GM21515 (cell line): Measurements from ENCODE around the gene RFX8.

Experiments
- ATAC-seq: cut with Tn5 transposase; IDR thresholded peaks from one replicate; pipeline ENCODE4 v1.9.1; 2021; ENCODE audit not compliant: unreplicated experiment

RFX8 gene

DNA sequence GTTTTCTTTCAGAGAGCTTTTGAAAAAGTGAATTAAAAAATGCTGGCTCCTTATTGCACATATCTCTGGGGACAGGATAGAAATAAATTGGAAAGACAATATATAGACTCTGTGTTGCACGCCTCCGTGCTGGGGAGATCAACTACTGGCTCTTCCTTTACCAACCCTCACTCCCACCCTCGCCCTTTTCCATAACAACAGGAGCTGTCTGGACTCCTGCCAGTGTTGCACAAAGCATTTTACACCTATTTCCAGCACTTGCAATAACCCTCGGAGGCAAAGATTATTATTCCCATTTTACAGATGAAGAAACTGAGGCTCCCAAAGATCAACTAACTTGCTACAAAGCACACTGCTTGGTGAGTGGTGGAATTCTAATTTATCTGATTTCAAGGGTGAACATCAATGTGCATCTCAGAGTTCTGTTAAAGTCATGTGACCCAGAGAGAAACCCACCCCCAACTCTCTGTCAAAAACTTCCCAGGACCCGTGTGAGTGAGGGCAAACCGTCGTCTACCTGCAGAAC, 91.8 kb downstream of the RFX8 start:
- no peak for ATAC-seq

DNA sequence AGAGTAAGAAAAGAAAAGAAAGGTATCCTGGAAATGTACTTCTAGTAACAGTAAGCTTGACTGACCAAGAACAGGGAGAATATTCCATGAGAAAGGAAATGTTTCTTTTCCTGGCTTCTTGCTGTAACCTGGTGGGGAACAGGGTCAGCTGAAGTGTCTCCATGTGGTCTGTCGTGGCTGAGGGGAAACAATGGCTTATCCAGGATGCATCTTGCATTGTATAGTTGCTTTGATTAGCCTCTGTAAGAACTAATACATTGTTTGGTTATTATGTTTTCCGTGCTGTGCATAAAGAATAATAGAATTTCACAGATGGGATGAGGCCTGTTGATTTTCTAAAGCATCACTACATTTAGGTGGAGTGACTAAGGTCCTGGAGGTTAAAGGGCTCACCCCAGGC, 92.5 kb downstream of the RFX8 start:
- ATAC-seq = no peak

DNA sequence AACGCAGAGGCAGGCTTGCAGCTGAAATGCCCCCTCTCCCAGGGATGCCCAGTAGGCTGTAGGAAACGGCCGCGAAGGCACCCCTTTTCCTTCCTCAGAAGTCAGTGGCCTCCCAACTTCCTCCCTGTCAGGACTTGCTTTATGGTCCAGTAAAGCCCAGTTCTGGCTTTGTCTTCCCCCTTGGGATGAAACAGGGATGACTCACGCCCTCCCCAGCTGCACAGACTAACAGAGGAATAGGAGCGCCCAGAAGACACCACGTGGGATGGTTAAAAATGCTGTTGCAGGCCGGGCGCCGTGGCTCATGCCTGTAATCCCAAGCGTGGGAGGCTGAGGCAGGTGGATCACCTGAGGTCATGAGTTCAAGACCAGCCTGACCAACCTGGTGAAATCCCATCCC, 94.5 kb downstream of the RFX8 start:
- ATAC-seq = no peak

DNA sequence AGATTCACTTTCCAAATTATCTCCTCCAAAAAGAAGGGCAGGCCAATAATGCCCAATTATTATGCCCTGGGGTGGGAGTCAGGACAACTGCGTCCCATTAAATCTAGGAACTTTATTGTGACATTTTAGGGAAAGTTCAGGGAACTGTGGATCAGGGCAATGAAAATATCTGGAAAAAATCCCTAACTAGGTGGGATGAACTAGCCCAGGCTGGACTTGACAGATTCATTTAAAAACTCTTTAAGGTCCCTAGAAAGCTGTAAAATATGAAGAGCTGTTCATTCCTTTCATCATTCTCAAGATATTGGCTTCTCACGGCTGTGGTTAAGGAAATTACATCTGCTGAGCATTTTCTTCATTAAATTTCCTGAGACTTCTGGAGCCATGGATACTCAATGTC, 95.8 kb downstream of the RFX8 start:
- ATAC-seq = no peak

DNA sequence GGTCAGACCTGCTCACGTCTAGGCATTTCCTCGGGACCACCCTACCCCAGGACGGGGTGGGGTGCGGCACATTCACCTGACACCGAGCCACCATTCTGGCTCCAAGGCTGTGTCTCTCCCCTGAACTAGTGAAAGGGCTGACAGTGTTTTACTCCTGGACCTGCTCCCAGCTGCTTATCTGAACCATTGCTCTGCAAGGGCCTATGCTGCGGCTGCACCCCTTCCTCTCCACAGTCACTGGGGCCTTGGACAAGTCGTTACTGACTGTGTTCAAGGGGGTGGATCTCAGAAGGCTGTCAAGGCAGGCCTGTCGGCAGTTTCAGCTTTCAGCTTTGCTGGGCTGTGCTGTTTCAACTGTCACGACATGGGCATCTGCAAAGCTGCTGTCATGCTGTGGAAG, 99.3 kb downstream of the RFX8 start:
- no peak for ATAC-seq

DNA sequence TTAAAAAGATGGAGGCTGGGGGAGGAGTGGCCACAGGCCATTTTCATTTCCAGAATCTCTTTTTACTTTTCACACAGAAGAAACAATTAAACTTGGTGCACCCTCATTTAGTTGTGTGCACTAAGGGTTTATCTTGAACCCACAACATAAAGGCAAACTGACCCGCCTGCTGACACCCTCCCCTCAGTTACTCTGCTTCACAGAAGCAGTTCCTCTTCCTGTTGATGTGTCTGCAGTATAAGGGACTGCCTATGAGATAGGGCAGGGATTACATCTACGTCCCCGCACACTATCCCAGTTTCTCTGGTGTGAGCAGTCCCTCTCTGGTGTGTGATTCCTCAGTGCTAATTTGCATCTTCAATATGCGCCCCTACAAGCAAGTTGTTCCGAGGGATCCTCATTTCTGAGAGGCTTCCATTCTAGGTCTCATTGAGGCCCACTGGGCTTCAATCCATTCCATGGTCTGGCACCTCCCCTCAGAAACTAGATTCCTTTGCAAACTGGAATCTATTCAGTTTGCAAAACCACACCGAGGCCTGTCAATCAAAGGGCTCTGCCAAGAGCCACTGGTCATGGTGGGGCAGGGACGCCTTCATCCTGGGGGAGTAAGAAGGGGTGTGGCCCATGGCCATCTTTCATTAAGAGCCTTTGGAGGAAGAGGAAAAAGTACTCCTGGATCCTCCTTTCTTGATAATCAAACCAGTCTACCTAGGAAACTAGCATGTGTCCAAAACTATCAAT, 99.9 kb downstream of the RFX8 start:
- no peak for ATAC-seq

DNA sequence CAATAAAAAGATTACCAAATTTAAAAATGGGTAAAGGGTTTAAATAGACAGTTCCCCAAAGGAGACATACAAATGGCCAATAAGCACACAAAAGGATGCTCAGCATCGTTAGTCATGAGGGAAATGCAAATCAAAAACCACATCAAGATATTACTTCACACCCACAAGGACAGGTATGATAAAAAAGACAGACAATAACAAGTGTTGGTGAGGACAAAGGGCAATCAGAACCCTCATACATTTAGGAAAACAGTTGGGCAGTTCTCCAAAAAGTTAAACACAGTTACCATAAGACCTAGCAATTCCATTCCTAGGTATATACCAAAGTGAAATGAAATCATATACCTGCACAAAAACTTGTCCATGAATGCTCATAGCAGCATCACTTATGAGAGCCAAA, 102.1 kb downstream of the RFX8 start:
- no peak for ATAC-seq

DNA sequence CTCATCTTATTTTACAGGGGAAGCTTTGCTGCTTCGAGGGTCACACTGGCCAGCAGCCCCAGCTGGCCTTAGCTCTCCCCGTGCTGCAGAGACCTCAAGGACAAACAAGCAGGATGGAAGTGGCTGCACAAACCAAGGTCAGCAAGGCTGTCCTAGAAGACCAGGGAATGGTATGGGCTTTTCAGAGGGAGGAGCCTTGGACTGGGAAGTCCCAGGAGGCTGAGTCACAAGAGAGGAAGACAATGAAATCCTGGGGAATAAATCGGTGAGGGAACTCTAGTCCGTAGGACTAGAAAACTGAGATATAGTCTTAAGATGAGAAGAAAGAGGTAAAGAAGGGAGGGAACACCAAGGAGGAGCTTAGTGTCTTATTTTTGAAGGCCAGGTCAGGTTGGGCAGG, 103.3 kb downstream of the RFX8 start:
- no peak for ATAC-seq

DNA sequence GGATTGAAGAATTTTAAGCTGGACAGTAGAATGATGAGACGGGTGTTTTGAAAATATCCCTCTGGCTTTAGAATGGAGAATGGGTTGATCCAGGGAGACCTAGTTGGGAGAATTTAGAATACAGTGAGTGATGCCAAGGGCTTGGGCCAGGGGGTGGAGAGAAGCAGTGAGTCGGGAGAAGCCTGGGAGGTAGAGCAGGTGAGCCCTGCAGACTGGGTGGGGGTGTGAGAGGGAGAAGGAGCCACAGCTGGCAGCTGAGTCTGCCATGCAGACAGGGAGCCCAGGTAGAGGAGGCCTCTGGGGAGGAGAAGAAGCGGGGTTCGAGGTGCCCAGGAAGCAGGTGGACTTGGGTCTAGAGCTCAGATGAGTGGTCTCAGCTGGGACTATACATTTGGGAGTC, 105.8 kb downstream of the RFX8 start:
- no peak for ATAC-seq

DNA sequence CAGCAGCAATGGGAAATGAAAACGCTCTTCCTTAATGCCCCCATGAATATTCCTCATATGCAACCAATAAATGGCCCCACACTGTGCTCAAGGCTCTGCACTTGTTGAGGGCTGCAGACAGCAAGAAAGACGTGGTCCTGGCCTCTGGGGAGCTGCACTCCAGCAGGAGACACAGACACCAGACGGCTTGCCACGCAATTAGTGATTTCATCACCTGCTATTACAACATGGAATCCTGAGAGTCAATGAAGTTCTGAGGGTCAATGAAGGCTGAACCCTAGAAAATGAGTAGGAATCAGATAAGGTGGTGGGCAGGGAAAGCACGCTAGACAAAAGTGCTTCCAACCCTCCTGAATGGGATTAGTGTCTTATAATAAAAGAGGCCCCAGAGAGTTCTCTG, 106.5 kb downstream of the RFX8 start:
- no peak for ATAC-seq

DNA sequence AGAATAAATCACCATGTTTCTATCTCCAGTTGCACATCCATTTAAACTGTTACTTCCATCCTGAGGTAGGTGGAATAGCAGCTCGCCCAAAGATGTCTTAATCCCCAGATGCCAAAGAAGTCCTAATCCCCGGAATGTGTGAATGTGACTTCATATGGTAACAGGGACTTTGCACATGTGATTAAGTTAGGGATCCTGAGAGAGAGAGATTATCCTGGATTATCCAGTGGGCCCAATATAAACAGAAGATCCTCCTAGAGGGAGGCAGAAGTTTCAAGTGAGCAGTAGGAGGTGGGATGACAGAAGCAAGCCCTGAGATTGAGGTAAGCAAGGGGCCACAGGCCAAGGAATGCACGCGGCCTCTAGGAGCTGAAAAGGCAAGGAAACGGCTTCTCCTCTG, 107.4 kb downstream of the RFX8 start:
- ATAC-seq = no peak

DNA sequence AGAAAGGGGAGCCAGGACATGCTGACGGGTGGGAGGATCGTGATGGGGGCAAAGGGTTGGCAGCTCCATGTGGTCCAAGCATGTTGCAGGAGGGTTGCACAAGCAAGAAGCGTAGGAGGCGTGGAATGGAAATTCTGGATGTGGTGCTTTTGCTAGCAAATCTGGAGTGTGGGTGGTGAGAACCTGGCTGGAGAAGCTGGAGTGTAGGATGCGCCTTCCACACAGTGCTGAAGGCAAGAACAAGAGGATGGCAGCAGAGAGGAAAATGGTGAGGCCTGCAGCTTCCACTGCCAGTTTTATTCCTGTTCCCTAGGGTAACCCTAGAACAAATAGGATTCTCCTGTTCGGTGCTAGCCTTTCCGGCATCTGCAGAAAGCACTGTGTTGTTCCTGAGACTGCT, 110.0 kb downstream of the RFX8 start:
- no peak for ATAC-seq

DNA sequence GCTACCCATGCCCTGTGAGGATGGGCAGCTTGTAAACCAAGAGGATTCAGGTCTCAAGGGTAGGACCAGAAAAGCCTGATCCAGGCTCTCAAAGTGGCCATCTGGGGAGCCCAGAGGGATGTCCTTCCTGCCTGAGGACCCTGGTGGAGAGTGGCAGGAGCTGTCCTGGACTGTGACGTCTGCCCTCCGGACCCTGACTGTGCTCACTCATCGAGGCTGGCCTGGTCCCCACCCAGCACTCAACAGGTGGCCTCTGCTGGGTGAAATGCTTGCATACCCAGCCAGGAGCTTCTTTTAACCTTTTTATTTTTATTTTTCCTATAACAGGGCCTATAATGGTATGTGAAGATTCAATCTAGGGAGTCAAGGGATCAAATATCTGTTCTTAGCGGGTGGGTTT, 112.1 kb downstream of the RFX8 start:
- no peak for ATAC-seq

DNA sequence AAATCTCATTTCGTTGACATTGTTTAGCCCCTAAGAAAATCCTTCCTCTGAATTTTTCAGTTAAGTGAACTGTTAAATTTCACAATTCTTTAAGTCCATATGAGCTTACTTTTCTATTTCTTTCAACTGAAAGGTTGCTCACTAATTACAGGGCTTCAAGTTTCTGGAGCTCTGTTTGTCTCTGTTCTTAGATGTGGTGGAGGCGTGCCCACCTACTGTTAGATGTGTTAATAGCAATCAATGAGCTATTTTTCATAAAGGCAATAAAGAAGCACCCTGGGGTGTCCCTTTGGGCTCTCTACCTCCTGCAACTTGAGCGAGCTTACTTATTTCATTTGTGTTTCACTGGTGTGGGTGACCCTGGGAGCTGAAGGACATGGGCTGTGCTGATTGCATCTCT, 112.6 kb downstream of the RFX8 start:
- ATAC-seq = no peak

DNA sequence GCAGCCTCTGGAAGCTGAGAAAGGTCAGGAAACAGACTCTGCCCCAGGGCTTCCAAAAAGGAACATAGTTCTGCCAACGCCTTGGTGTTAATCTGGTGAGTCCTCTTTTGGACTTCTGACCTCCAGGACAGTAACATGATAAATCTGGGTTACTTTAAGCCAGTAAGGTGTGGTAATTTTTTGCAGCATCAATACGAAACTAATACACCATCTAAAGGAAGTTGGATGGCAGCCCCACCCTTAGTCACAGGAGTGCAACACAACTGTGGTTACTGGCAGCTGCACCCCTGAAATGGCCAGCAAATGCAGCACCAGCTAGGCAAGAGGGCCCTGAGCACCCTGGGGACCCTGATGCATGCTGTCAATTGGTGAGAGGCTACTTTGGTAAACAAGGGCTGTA, 113.4 kb downstream of the RFX8 start:
- ATAC-seq = no peak

DNA sequence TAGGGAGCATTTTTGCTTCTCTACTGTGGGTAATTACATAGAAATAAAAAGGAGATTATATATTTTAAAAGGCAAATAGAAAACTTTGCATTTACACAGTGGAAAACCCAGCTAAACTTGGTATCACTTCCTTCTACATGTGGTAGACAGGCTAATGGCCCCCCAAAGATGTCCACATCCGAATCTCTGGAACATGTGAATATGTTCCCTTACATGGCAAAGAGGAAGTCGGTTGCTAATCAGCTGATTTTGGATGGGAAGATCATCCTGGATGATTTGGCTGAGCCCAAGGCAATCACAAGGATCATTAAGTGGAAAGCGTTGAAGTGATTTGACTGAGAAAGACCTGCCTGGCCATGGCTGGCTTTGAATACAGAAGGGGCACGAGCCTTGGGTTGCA, 113.8 kb downstream of the RFX8 start:
- no peak for ATAC-seq

DNA sequence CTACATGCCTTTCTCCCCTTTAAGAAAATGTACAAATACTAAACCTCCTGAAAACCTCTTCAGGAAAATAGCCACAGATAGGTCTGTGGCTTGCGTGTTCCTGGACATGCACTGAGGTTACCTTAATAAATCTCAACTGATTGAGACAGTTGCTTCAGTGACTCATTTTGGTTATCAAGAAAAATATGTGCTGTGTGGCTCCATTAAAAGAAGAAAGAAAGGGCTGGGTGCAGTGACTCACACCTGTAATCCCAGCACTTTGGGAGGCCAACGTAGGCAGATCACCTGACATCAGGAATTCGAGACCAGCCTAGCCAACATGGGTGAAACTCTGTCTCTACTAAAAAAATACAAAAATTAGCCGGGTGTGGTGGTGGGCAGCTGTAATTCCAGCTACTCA, 114.7 kb downstream of the RFX8 start:
- ATAC-seq = no peak

DNA sequence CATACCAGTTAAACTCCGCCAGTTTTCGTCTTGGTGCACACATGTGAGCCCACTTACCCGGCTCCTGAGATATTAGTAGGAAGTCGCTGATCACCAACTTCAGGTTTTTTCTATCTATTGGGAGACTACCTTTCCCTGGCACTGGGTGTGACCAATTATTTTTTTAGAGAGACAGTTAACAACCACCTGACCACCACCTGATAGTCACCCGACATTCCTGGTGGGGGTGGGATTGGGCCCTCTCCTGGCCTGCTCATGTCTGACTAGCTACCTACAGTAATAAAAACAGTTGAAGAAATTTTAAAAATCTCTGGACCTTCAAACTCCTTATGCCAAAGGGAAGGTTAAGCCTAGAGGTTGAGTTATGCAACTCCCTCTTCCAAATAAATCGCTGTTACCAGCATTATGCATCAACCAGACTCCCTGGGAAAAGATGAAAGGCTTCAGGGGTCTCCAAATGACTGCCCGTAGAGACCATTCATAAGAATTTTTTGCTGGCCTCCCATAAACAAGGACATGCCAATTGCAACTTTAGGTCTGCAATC, 115.4 kb downstream of the RFX8 start:
- no peak for ATAC-seq

DNA sequence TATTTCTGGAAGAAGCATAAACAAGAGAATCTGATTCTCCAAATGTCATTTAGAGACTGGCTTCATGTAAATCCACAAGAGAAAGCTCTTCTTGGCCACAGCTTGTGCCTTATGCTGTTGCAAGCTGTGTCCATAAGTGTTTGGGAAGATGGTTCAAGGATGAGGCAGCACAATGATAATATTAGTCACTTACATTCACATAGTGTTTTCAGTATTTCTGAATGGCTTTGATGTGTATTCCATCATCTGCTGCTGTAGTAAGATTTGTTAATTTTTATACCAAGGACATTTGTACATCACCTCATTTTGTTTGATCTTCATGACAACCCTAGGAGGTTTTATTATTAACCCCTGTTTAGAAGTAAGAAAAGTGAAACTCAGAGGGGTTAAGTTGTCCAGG, 117.5 kb downstream of the RFX8 start:
- no peak for ATAC-seq

DNA sequence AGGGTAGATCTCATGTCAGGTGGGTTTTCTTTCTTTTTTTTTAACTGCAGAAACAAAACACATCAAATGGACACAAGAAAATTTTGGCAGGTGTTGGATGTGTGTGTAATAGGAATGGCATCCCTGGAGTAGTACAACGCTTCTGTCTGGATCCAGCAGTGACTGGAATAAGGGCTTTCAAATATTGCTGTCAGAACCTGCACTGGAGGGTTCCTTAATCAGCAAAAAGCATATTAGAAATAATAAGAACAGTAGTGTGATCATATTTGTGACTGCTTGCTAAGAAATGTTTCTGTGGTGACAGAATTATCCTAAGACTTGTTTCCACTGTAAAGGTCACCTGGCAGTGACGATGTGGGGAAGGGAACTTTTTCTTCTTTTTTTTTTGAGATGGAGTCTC, 118.4 kb downstream of the RFX8 start:
- no peak for ATAC-seq

DNA sequence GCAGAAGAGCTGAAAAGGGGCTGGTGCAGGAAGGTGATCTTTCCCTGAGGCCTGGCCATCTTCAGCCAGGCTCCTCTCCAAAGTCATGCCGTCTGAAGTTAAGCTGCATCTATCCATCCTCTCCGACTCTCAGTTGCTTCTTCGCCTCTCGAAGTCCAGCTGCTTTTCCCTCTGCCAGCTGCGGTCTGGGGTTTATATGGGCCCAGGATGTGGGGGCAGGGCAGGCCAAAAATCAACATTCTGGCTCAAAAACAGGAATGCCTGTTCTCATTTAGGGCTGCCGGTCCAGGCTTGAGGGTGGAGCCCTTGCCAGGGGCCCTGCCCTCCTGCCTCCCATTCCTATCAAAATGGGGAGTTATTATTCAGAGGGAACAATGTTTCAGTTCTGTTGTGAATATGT, 118.9 kb downstream of the RFX8 start:
- no peak for ATAC-seq

DNA sequence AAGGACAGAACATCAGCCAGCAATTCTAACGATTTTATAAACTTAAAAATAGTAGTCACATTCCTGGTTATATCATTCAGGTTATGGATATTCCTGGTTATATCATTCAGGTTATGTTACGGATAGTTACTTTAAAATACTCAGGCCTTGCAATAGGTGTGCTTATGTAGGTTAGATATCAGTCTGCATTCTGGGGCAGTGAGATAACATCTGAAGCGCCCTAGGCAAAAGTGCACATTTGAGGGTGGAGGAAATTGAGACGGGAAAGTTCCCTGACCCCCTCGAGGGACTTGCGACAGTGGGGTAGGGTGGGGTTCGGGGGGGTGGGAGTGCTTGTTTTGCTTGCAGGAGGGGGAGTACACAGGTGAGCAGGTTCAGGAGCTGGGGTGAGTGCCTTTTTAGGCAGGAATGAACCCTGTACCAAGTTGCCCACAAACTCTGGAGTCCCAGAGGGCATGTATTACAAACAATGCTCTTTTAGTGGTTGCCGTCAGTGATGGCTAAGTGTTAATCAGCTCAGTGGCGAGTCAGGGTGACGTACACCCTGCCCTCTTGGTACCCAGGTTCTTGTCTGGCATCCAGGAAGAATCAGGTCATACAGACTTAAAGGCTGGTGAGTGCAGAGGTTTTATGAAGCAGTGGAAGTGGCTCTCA, 119.4 kb downstream of the RFX8 start:
- no peak for ATAC-seq
